SK-MEL-5 (cell line): ENCODE measurements around the gene MRPS16. TPM values are rescaled to one million over a fixed set of nuclear protein-coding genes. Genes with fewer than 3 reads are reported as not detected.
"Not testable (repeated sequence)": the region's sequence is repeated elsewhere in the genome, so short reads cannot be mapped to it uniquely, and the experiment has no call there.

Experiments
- DNase-seq: peaks from one replicate; pipeline ENCODE4 v3.0.0-alpha.2; 2016; ENCODE audit warnings: low read depth, low spot score
- in situ Hi-C: cut with HindIII; loops from 2 replicates; pipeline ENCODE4 v1.10.0; 2016; ENCODE audit warnings: low sequenced_read_pairs, high pct_unique_total_duplicates, low pct_unique_long_range_greater_than_20kb
- polyA plus RNA-seq, 2 experiments: library from polyadenylated mRNA; depleted of rRNA; stranded (reverse); fragments of >200 nt; gene quantifications; 2 replicates each; pipeline ENCODE4 v1.2.3, GENCODE V29; 2015
- total RNA-seq: library from RNA; depleted of rRNA; stranded (reverse); fragments of >200 nt; shearing (Covaris generic); gene quantifications from 2 replicates; pipeline ENCODE4 v1.2.3, GENCODE V29; 2014; rRNA removed

Gene MRPS16
- total RNA-seq = 87.7 and 96.3 TPM in 2 replicates
- 91.5 and 94.1 TPM in 2 replicates for polyA plus RNA-seq (2015; cell fraction: cytosol; rRNA removed)
- polyA plus RNA-seq (2015; cell fraction: nucleus; rRNA removed) = 42.3 and 42.6 TPM in 2 replicates

DNA sequence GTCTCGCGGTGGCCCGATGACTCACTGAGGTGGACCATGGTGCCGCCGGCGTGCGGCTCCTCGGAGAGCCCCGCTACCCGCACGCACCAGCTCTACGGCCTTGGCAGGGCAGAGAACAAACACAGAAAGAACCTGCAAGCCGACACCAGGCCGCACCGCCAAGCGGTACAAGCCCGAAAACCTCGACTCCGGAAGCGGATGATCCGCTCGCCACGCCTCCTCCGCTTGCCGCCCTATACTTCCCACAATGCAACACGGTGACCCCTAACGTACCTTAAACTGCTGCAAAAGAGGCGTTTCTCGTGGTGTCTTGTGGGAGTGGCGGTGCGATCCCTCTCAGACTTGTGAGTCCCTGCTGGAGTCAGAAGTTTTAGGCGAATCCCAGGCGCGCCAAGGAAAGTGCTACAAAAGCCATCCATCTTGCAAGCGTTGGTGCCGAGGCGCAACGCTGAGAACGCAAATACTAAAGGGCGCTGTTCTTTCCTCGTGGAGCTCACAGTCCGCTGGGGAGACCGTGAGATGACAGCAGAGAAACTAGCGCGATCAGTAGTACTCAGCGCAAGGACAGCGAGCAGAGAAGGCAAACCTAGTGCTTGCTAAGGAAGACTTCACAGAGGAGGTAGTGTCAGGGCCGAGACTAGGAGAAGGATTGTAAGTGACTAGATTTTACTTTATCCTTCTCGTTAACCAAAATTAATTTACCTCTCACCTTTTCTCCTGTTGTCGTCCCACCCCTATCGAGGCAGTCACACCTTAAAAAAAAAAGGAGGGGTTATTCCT is at the start of gene MRPS16:
Gene MRPS16 (minus strand): TSS at position 200 of the 780 bp plus-strand sequence. CDS start 162 bp downstream, at position 38.
- in situ Hi-C loops = no loop called here
- peak; percentile 96 for DNase-seq

DNA sequence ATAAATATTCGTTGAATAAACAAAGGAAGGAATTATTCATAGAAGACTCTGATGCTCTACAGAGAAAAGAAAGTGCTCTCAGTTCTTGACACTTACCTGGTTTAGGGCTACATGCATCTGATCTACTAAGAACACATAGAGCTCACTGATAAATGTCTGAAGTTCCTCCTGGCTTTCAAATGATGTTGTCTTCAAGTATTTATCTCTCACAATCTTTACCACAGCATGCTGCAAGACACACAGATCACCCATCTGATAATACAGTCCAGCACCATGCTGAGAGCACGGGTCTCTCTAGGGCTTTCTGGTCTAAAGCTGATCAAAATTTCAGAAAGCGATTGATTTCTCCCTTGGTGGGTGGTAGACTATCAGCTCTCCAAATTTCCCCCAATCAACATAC is 44.5 kb upstream of the MRPS16 start:
- DNase-seq = no peak
- in situ Hi-C loops = no loop called here

DNA sequence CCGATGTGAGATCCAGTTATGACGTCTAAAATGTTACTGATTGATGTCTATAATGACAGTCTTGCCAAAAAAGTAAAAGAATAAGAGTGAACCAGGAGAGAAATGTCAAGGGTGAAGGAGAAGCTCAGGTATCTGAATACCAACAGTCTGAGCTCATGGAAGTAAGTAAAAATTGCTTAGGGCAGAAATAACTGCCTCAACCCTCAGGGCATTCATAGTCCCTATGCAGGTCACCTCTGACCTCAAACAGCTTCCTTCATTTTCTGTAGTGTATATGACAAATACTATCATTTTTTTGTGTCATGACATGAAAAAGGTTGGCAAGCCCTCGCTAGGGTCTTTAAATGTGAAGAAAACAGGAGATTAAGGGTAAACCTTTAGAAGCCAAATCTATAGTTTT is 41.0 kb upstream of the MRPS16 start:
- in situ Hi-C loops = no loop called here

DNA sequence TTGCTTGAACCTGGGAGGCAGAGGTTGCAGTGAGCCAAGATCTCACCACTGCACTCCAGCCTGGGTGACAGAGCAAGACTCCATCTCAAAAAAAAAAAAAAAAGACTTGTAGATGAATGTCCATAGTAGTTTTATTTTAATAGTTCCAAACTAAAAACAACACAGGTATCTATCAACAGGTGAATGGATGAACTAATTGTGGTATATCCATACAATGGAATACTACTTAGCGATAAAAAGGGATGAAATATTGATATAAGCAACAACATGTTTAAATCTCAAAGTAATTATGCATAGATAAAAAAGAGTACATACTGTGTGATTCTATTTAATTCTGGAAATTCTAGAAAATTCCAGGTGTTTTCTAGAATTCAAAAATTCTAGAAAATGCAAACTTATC is 37.5 kb upstream of the MRPS16 start:
- DNase-seq = no peak
- in situ Hi-C loops = no loop called here

More for the DNA sequence above, 41.0 kb upstream of the MRPS16 start:
- DNase-seq = no peak

DNA sequence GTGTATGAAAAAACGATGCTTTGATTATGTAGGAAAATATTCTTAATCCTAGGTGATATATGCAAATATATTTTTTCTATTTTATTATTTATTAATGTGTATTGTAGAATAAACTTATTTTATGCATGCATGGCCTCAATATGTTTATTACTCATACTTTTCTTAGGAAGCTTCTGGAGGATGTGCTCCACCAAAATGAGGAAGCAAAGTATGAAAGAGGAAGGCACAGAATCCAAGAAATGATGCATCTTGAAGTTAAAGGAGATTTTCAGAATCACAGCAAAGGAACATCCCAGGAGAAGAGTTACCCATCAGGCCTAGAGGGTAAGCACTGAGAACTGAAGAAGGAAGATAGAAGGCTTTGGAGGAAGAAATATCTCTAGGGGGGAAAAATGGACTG is 35.0 kb upstream of the MRPS16 start:
- DNase-seq = no peak
- in situ Hi-C loops = no loop called here

GRCh38 chr10:73281097-73281496 is 28.7 kb upstream of the MRPS16 start:
- in situ Hi-C loops = no loop called here
- DNase-seq = no peak

GRCh38 chr10:73264423-73264822 is 12.0 kb upstream of the MRPS16 start:
- no peak for DNase-seq
- in situ Hi-C loops = no loop called here

GRCh38 chr10:73263693-73264347 is 11.4 kb upstream of the MRPS16 start:
- peak; percentile 32 for DNase-seq
- in situ Hi-C loops = no loop called here

GRCh38 chr10:73262880-73263555 is 10.6 kb upstream of the MRPS16 start:
- no peak for DNase-seq
- in situ Hi-C loops = no loop called here

- no peak for DNase-seq
- in situ Hi-C loops = no loop called here
Observed at GRCh38 chr10:73262105-73262730, 9.8 kb upstream of the MRPS16 start.

- no peak for DNase-seq
- in situ Hi-C loops = no loop called here
Observed at GRCh38 chr10:73261362-73261995, 9.0 kb upstream of the MRPS16 start.

DNA sequence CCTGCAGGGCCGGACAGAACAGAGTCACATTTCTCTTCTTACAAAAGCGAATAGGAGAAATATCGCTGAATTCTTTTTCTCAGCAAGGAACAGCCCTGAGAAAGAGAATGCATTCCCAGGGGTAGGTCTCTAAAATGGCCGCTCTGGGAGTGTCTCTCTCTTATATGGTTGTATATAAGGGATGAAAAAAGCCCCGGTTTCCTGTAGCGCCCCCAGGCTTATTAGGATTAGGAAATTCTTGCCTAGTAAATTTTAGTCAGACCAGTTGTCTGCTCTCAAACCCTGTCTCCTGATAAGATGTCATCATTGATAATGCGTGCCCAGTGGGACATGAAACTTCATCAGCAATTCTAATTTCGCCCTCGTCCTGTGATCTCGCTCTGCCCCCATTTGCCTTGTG is 6.2 kb upstream of the MRPS16 start:
- in situ Hi-C loops, DNase-seq: not testable (repeated sequence)

DNA sequence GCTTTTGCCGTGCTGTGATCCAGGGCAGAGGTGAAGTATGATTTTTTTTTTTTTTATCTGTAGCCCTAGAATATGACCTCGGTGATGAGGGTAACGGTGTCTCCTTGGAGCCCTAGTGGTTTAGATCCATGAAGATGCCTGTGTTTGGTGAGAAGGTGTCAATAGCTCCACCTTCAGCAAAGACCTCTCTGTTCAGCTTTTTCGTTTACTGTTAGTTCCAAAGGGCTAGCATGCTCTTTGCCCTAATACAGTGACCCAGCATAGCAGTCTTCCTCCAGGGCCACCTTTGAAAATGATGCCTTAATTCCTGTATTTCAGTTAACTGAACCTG is 746 bp upstream of the MRPS16 start:
- DNase-seq = peak; percentile 9
- in situ Hi-C loops = no loop called here

DNA sequence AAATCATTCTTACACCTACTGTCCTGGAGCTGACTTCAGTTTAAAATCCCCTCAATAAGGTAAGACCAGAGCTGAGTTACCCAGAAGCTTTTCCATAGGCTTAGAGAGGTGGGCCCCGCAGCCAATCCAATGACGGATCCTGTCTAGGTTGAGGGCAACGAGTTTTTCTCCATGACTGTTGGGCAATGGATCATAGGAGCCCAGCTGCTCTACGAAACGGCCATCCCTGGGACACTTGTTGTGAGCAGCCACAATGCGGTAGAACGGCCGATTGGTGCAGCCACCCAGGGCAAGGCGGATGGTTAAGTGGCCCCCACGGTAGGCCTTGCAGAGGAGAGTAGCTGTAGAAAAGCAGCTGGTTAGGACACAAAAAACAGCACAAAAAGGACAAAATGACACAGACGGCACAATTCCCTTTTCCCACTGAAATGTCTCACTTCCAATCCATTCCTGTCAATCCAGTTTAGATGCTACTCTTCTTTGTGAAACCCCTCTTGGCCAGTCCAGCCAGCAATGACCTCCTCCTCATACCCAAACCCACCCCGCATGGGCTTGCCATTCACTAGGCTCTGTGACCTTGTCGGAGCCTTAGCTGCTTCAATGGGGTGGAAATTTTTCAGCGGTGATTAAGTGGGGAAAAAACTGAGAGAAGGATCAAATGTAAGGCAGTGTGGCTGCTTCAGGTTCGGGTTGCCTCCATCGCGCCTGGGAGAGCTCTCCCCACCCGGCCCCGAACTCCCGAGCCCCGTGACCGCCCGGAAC is 580 bp downstream of the MRPS16 start:
- in situ Hi-C loops = no loop called here
- peak; percentile 40 for DNase-seq

DNA sequence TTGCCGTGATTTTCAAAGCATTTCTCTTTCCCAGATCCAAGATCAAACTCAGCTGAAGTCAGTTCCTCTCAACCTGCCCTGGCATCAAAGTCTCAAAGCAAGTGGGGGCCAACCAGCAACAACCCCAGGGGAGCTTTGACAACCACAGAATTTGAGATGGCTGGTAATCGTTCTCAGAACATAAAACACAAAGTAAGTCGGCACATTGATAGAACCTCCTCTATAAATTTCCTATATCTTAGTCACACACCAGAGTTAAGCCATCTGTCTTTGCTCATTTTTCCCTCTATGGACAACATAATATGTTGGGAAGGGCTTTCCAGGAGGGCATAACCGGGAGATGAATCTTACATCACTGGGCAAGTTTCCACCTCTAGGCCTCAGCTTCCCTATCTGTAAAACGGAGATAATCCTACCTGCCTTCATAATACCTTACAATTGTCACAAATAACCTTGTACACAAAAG is 4.2 kb downstream of the MRPS16 start:
- in situ Hi-C loops = no loop called here
- DNase-seq = no peak

DNA sequence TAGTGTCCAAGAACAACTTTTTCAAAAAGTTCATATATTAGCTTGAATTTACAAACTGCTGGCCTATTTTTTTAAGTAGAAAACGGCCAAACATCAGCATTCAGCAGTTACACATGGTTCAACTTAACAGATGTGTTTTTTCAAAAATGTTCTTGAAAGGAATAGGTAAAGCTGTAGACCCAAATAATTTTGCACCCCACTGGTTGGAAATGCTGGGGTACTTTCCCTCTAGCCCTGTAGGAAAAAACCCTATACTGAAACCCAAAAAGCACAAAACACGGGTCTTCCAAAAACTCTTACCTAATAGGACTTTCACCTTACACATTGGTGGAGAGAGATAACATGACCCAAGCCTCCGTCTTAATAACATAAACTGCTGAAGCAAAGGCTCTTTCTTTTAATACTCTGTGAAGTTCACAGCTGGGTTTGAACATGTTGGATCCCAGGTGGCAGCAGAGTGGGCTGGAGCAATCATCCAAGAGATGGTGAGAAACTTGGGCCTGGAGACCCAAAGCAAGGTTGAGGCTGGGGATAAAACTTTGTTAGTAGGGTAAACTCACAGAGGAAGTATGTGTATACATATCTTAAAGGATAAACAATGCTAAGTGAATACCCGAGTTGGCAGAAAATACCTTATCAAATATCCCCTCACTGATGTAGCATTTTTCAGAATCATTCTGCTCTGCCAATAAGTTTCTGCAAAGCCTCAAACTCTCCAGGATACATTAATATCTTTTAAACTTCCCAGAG is 4.8 kb downstream of the MRPS16 start:
- in situ Hi-C loops = no loop called here
- no peak for DNase-seq
